H1 (cell line): ENCODE results near the gene PTPN3. TPM values are rescaled to one million over a fixed set of nuclear protein-coding genes. Genes with fewer than 3 reads are reported as not detected.

Experiments used
- CTCF ChIA-PET: fragments of 300-600 bp; sonication (Branson Sonifier 250); formaldehyde crosslinking; loops from one replicate; lab custom pipeline; 2021; ENCODE audit not compliant: partially characterized antibody; lab: Charles Lee
- POLR2A ChIA-PET: fragments of 300-600 bp; sonication (Branson Sonifier 250); formaldehyde crosslinking; loops from one replicate; lab custom pipeline; 2021; ENCODE audit warnings: inconsistent platforms; ENCODE audit not compliant: partially characterized antibody; lab: Charles Lee
- DNase-seq, 2 experiments: peaks; one replicate each; pipeline versions ENCODE4 v3.0.0 to v3.0.0-alpha.2; 2010 to 2022; ENCODE audit warnings: low spot score in 2 of 2, low read depth in 1 of 2, mixed read lengths in 1 of 2
- FAIRE-seq: peaks from 2 replicates; lab custom pipeline; 2011; peaks lifted over from hg19 to GRCh38; lab: Jason Lieb, UNC
- H2AFZ ChIP-seq: 2 replicates; pipeline ENCODE4 v1.8.1; 2012; ENCODE audit warnings: low read length, inconsistent platforms
- H2AK5ac ChIP-seq: 2 replicates; pipeline ENCODE4 v1.6.1; 2013; ENCODE audit warnings: low read depth, low read length
- H2BK120ac ChIP-seq: replicated peaks from 2 replicates; pipeline ENCODE3; 2013; ENCODE audit warnings: low read depth, low read length, inconsistent platforms
- H2BK12ac ChIP-seq: 2 replicates; pipeline ENCODE4 v1.6.1; 2013; ENCODE audit warnings: low read depth, low read length
- H2BK15ac ChIP-seq: 2 replicates; pipeline ENCODE4 v1.6.1; 2013; ENCODE audit warnings: low read length
- H2BK20ac ChIP-seq: 2 replicates; pipeline ENCODE4 v1.6.1; 2013; ENCODE audit warnings: low read length
- H2BK5ac ChIP-seq: 2 replicates; pipeline ENCODE4 v1.6.1; 2013; ENCODE audit warnings: low read depth, low read length
- H3K14ac ChIP-seq: 2 replicates; pipeline ENCODE4 v1.6.1; 2013; ENCODE audit warnings: inconsistent platforms; ENCODE audit not compliant: insufficient read length
- H3K18ac ChIP-seq: 2 replicates; pipeline ENCODE4 v1.6.1; 2013; ENCODE audit warnings: low read length; ENCODE audit errors: extremely low read depth
- H3K23ac ChIP-seq: 2 replicates; pipeline ENCODE4 v1.6.1; 2013; ENCODE audit warnings: inconsistent platforms; ENCODE audit not compliant: insufficient read length
- H3K23me2 ChIP-seq: 2 replicates; pipeline ENCODE4 v1.6.1; 2013; ENCODE audit warnings: low read depth, low read length
- H3K27ac ChIP-seq: 2 replicates; pipeline ENCODE4 v1.6.1; 2011; ENCODE audit warnings: low read depth, low read length, inconsistent platforms
- H3K27me3 ChIP-seq, 4 experiments: replicated peaks in 1 of 4; 1 replicate in 1 of 4; 2 replicates in 3 of 4; pipeline versions ENCODE4 v1.6.1 to v1.8.1; 2011 to 2013; ENCODE audit warnings: low read length in 3 of 4, mild to moderate bottlenecking in 3 of 4, inconsistent platforms in 2 of 4, mixed read lengths in 2 of 4, moderate library complexity in 1 of 4; ENCODE audit not compliant: control insufficient read depth in 3 of 4, insufficient read depth in 3 of 4; ENCODE audit errors: extremely low read depth in 1 of 4
- H3K36me3 ChIP-seq, 4 experiments: 2 replicates each; pipeline versions ENCODE4 v1.6.1 to v1.8.1; 2011 to 2013; ENCODE audit warnings: mild to moderate bottlenecking in 4 of 4, low read length in 3 of 4, moderate library complexity in 2 of 4, control low read depth in 1 of 4, inconsistent platforms in 1 of 4; ENCODE audit not compliant: insufficient read depth in 4 of 4, control insufficient read depth in 2 of 4
- H3K4ac ChIP-seq: replicated peaks from 2 replicates; pipeline ENCODE3; 2013; ENCODE audit warnings: low read length, low read depth, mixed read lengths, inconsistent platforms; ENCODE audit not compliant: insufficient read length
- H3K4me1 ChIP-seq, 4 experiments: replicated peaks in 1 of 4; 1 replicate in 1 of 4; 2 replicates in 3 of 4; pipeline versions ENCODE4 v1.6.1 to v1.8.1; 2011 to 2013; ENCODE audit warnings: low read length in 3 of 4, inconsistent platforms in 2 of 4, mixed read lengths in 1 of 4; ENCODE audit not compliant: insufficient read depth in 4 of 4, control insufficient read depth in 3 of 4
- H3K4me2 ChIP-seq, 2 experiments: 2 replicates each; pipeline versions ENCODE4 v1.6.1 to v1.8.1; 2011 to 2013; ENCODE audit warnings: low read depth in 2 of 2, low read length in 2 of 2, control low read depth in 1 of 2, inconsistent platforms in 1 of 2, mild to moderate bottlenecking in 1 of 2; ENCODE audit not compliant: insufficient read depth in 1 of 2
- H3K4me3 ChIP-seq, 4 experiments: fragments of 200-600, 300-600 bp in 1 of 4; sonication (generic), shearing (Covaris generic), sonication (Bioruptor Twin) in 1 of 4; 2 replicates each; pipeline versions ENCODE4 v1.5.1 to v1.8.1; 2011 to 2016; ENCODE audit warnings: low read length in 4 of 4, low read depth in 3 of 4, control low read depth in 2 of 4, inconsistent platforms in 2 of 4, mild to moderate bottlenecking in 2 of 4, mixed read lengths in 1 of 4, moderate library complexity in 1 of 4; ENCODE audit not compliant: insufficient read depth in 2 of 4; ENCODE audit errors: extremely low read depth in 1 of 4
- H3K56ac ChIP-seq: replicated peaks from 2 replicates; pipeline ENCODE3; 2013; ENCODE audit warnings: low read depth, mild to moderate bottlenecking, mixed read lengths, low read length, inconsistent platforms; ENCODE audit not compliant: insufficient read length
- H3K79me1 ChIP-seq: 2 replicates; pipeline ENCODE4 v1.6.1; 2013; ENCODE audit warnings: low read depth, low read length, control low read depth
- H3K79me2 ChIP-seq, 2 experiments: 2 replicates each; pipeline versions ENCODE4 v1.6.1 to v1.8.1; 2012 to 2013; ENCODE audit warnings: low read length in 2 of 2, mild to moderate bottlenecking in 2 of 2, inconsistent platforms in 1 of 2; ENCODE audit not compliant: insufficient read depth in 2 of 2, control insufficient read depth in 1 of 2
- H3K9ac ChIP-seq, 4 experiments: replicated peaks in 1 of 4; 1 replicate in 1 of 4; 2 replicates in 3 of 4; pipeline versions ENCODE4 v1.6.1 to v1.8.1; 2011 to 2013; ENCODE audit warnings: low read depth in 3 of 4, low read length in 3 of 4, control low read depth in 2 of 4, mild to moderate bottlenecking in 2 of 4, moderate library complexity in 2 of 4, inconsistent platforms in 1 of 4; ENCODE audit errors: extremely low read depth in 1 of 4
- H3K9me3 ChIP-seq, 2 experiments: 2 replicates each; pipeline versions ENCODE4 v1.6.1 to v1.8.1; 2012 to 2013; ENCODE audit warnings: mild to moderate bottlenecking in 2 of 2, moderate library complexity in 2 of 2, control low read depth in 1 of 2, inconsistent platforms in 1 of 2, low read depth in 1 of 2, low read length in 1 of 2, mixed read lengths in 1 of 2; ENCODE audit not compliant: insufficient read depth in 2 of 2
- H4K20me1 ChIP-seq, 2 experiments: replicated peaks in 1 of 2; 2 replicates each; pipeline versions ENCODE3 to v1.8.1; 2011 to 2013; ENCODE audit warnings: inconsistent platforms in 2 of 2, low read length in 2 of 2, mild to moderate bottlenecking in 1 of 2; ENCODE audit not compliant: insufficient read depth in 2 of 2, control insufficient read depth in 1 of 2
- H4K5ac ChIP-seq: 2 replicates; pipeline ENCODE4 v1.6.1; 2013; ENCODE audit warnings: low read length, low read depth, mixed read lengths, inconsistent platforms; ENCODE audit not compliant: insufficient read length
- H4K8ac ChIP-seq: 2 replicates; pipeline ENCODE4 v1.8.0; 2013; ENCODE audit warnings: mild to moderate bottlenecking, moderate library complexity, low read length, inconsistent platforms; ENCODE audit not compliant: insufficient read depth; ENCODE audit errors: extremely low read depth
- H4K91ac ChIP-seq: replicated peaks from 2 replicates; pipeline ENCODE3; 2013; ENCODE audit warnings: low read length, mixed read lengths, inconsistent platforms; ENCODE audit not compliant: insufficient read length
- BCL11A ChIP-seq, 2 experiments: IDR thresholded peaks; one replicate each; pipeline ENCODE4 v1.6.1; 2011; ENCODE audit warnings: low read depth in 2 of 2, low read length in 2 of 2, mild to moderate bottlenecking in 2 of 2
- BRCA1 ChIP-seq: IDR thresholded peaks from 2 replicates; pipeline ENCODE4 v1.6.1; 2012; ENCODE audit warnings: low read depth, low read length, improper control_type of control experiment
- HDAC2 ChIP-seq, 2 experiments: fragments of 300-600 bp in 1 of 2; sonication (generic) in 1 of 2; IDR thresholded peaks; 2 replicates each; pipeline ENCODE4 v1.6.1; 2011 to 2012; ENCODE audit warnings: low read depth in 2 of 2, low read length in 2 of 2, mild to moderate bottlenecking in 2 of 2, moderate library complexity in 2 of 2, borderline replicate concordance in 1 of 2, inconsistent platforms in 1 of 2
- JUN ChIP-seq: IDR thresholded peaks from 2 replicates; pipeline ENCODE4 v1.6.1; 2011; ENCODE audit warnings: low read depth, mild to moderate bottlenecking, improper control_type of control experiment, low read length
- MAFK ChIP-seq: IDR thresholded peaks from 2 replicates; pipeline ENCODE4 v1.6.1; 2012; ENCODE audit warnings: low read depth, mild to moderate bottlenecking, improper control_type of control experiment, low read length
- SIX5 ChIP-seq: IDR thresholded peaks from 2 replicates; pipeline ENCODE4 v1.6.1; 2011; ENCODE audit warnings: mild to moderate bottlenecking, low read depth, low read length
- SP1 ChIP-seq: IDR thresholded peaks from 2 replicates; pipeline ENCODE4 v1.6.1; 2011; ENCODE audit warnings: low read depth, low read length
- SRF ChIP-seq: IDR thresholded peaks from 2 replicates; pipeline ENCODE4 v1.6.1; 2011; ENCODE audit warnings: mild to moderate bottlenecking, low read depth, low read length, moderate library complexity
- TBP ChIP-seq: IDR thresholded peaks from 2 replicates; pipeline ENCODE4 v1.6.1; 2011; ENCODE audit warnings: low read depth, low read length, improper control_type of control experiment
- YY1 ChIP-seq: IDR thresholded peaks from 2 replicates; pipeline ENCODE4 v1.6.1; 2011; ENCODE audit warnings: low read depth, mild to moderate bottlenecking, low read length
- ZNF274 ChIP-seq: IDR thresholded peaks from 2 replicates; pipeline ENCODE4 v1.7.0; 2012; ENCODE audit warnings: low read length, borderline replicate concordance; ENCODE audit errors: extremely low read depth
- WGBS, 2 experiments: shearing (Covaris generic) in 1 of 2; methylation state at CpG; one replicate each; pipeline versions ENCODE4 v1.1.6 to v1.1.7; 2013 to 2015; ENCODE audit warnings: low lambda C conversion rate in 2 of 2, mixed read lengths in 2 of 2, inconsistent platforms in 1 of 2, low coverage in 1 of 2, missing lambda C conversion rate in 1 of 2; ENCODE audit not compliant: insufficient replicate concordance in 2 of 2, insufficient coverage in 1 of 2, insufficient read length in 1 of 2; ENCODE audit errors: extremely low coverage in 1 of 2, missing lambda C conversion rate in 1 of 2; 5-methylcytosine and 5-hydroxymethylcytosine counted together
- polyA plus RNA-seq, 7 experiments: library from polyadenylated mRNA; depleted of rRNA in 3 of 7; stranded (reverse) in 5 of 7; unstranded in 2 of 7; fragments of >200 nt in 5 of 7; fragments of 200-250 nt in 2 of 7; gene quantifications; 1 replicate in 5 of 7; 2 replicates in 1 of 7; 4 replicates in 1 of 7; pipeline versions ENCODE4 v1.2.1 to v1.2.3, GENCODE V29; 2011 to 2013; ENCODE audit warnings: missing spikeins in 2 of 7, mixed read lengths in 2 of 7
- total RNA-seq: library from RNA; stranded (reverse); fragmentation: NEBNext Ultra II Directional; extraction: Animal tissue kit (Norgen Biotek cat#: 25700); gene quantifications from 2 replicates; pipeline ENCODE4 v1.2.1, GENCODE V29; 2021
- TF ChIP-seq, protein P1 (sequence below), 3 experiments: IDR thresholded peaks; 1 replicate in 2 of 3; 2 replicates in 1 of 3; pipeline versions ENCODE4 v1.5.1 to v1.6.1; 2011; ENCODE audit warnings: low read length in 3 of 3, mild to moderate bottlenecking in 3 of 3, inconsistent platforms in 2 of 3, low read depth in 1 of 3, moderate library complexity in 1 of 3; ENCODE audit not compliant: insufficient read depth in 1 of 3; ENCODE audit errors: control extremely low read depth in 1 of 3

The PTPN3 gene
- total and polyA plus RNA-seq, 2 of the 8 experiments (the other 6 are each of a cell fraction or from before 2014, with no cell fraction given), result 2.9 to 3.7 TPM

GRCh38 chr9:109478051-109478563, 20.0 kb downstream of the PTPN3 start:
- no peaks in the 10 kb centered on the region for H3K4me1 ChIP-seq
- H3K4ac ChIP-seq, result no peak overlapping the region
- no peak overlapping the region for H3K14ac ChIP-seq
- no peak overlapping the region for H2BK120ac ChIP-seq
- no peak overlapping the region for H2BK12ac ChIP-seq
- no peaks in the 10 kb centered on the region for H3K9me3 ChIP-seq
- no peak overlapping the region for H3K56ac ChIP-seq
- H3K36me3 ChIP-seq, result no peaks in the 10 kb centered on the region
- H4K8ac ChIP-seq, result no peak overlapping the region
- no peak overlapping the region for H3K23ac ChIP-seq
- no peak overlapping the region for H4K5ac ChIP-seq
- no peak overlapping the region for H2AK5ac ChIP-seq
- H4K91ac ChIP-seq, result no peak overlapping the region
- POLR2A ChIA-PET, result no interaction called here
- H3K18ac ChIP-seq, result no peak overlapping the region
- no peak overlapping the region for H2BK5ac ChIP-seq
- H3K4me3 ChIP-seq, result no peak overlapping the region
- WGBS, 2 experiments, result 89% methylated on average over 7 of the region's 7 CpGs; no CpG with 5 or more reads in 1 of the 2 experiments
- CTCF ChIA-PET, result interaction anchor here (1.6 kb wide), 1 partner anchor 76 kb away, joined by 3 read pairs; no protein-coding TSS in a partner anchor
- no peaks in the 10 kb centered on the region for H3K79me1 ChIP-seq
- H2AFZ ChIP-seq, result no peak overlapping the region
- no peaks in the 10 kb centered on the region for H3K79me2 ChIP-seq
- no peak overlapping the region for H3K9ac ChIP-seq
- no peaks in the 10 kb centered on the region for H3K27me3 ChIP-seq
- H2BK15ac ChIP-seq, result no peak overlapping the region
- no peak for FAIRE-seq
- H3K23me2 ChIP-seq, result no peaks in the 10 kb centered on the region
- H4K20me1 ChIP-seq, result no peaks in the 10 kb centered on the region
- H2BK20ac ChIP-seq, result no peak overlapping the region
- no peak overlapping the region for H3K27ac ChIP-seq
- H3K4me2 ChIP-seq, result no peak overlapping the region
- no peak for DNase-seq
- no peak for TF ChIP-seq JUN
- no peak for TF ChIP-seq YY1
- no peak for TF ChIP-seq HDAC2 (IDR thresholded peaks at IDR 0.05; ENCODE audit: borderline replicate concordance in 1 of 2, low read depth in 2 of 2, low read length in 2 of 2)
- TF ChIP-seq SIX5, result no peak
- no peak for TF ChIP-seq MAFK
- no peak for TF ChIP-seq SRF
- TF ChIP-seq SP1, result no peak
- TF ChIP-seq BRCA1, result no peak
- no peak for TF ChIP-seq BCL11A (IDR thresholded peaks at IDR 0.05; ENCODE audit: low read depth in 2 of 2, low read length in 2 of 2)
- TF ChIP-seq ZNF274, result no peak
- TF ChIP-seq, protein P1, sequence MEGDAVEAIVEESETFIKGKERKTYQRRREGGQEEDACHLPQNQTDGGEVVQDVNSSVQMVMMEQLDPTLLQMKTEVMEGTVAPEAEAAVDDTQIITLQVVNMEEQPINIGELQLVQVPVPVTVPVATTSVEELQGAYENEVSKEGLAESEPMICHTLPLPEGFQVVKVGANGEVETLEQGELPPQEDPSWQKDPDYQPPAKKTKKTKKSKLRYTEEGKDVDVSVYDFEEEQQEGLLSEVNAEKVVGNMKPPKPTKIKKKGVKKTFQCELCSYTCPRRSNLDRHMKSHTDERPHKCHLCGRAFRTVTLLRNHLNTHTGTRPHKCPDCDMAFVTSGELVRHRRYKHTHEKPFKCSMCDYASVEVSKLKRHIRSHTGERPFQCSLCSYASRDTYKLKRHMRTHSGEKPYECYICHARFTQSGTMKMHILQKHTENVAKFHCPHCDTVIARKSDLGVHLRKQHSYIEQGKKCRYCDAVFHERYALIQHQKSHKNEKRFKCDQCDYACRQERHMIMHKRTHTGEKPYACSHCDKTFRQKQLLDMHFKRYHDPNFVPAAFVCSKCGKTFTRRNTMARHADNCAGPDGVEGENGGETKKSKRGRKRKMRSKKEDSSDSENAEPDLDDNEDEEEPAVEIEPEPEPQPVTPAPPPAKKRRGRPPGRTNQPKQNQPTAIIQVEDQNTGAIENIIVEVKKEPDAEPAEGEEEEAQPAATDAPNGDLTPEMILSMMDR (IDR thresholded peaks at IDR 0.05; ENCODE audit: control extremely low read depth in 1 of 3, insufficient read depth in 1 of 3, low read depth in 1 of 3, low read length in 3 of 3), result no peak
- TF ChIP-seq TBP, result no peak
